Central memory CD8-positive, alpha-beta T cell (primary cell): Measurements from ENCODE around the gene PILRB.
"Not testable (repeated sequence)": the region's sequence is repeated elsewhere in the genome, so short reads cannot be mapped to it uniquely, and the experiment has no call there.

ENCODE experiments used
- ATAC-seq: fragments of 150-1000 bp; cut with Tn5 transposase; replicated peaks from 2 replicates; pipeline ENCODE4 v1.10.0; 2022; ENCODE audit warnings: mild to moderate bottlenecking, moderate FRiP score, moderate number of reproducible peaks; ENCODE audit not compliant: poor library complexity, severe bottlenecking; ENCODE audit errors: extremely low read depth
- DNase-seq, 2 donors: peaks; one replicate each; pipeline ENCODE4 v3.0.0; 2021; ENCODE audit warnings: low spot score in 2 of 2
- H3K27ac Mint-ChIP-seq: one replicate; pipeline ENCODE4 v1.8.0; 2022; ENCODE audit warnings: low read depth, mild to moderate bottlenecking, moderate library complexity, mixed read lengths
- H3K27me3 Mint-ChIP-seq: one replicate; pipeline ENCODE4 v1.8.0; 2022; ENCODE audit warnings: mixed read lengths
- H3K36me3 Mint-ChIP-seq: one replicate; pipeline ENCODE4 v1.8.0; 2022; ENCODE audit warnings: mild to moderate bottlenecking, moderate library complexity, mixed read lengths; ENCODE audit not compliant: insufficient read depth
- H3K4me1 Mint-ChIP-seq: one replicate; pipeline ENCODE4 v1.8.0; 2022; ENCODE audit warnings: mixed read lengths
- H3K4me3 Mint-ChIP-seq: one replicate; pipeline ENCODE4 v1.8.0; 2022; ENCODE audit warnings: mild to moderate bottlenecking, moderate library complexity, mixed read lengths
- H3K9me3 Mint-ChIP-seq: one replicate; pipeline ENCODE4 v1.8.0; 2022; ENCODE audit warnings: mixed read lengths

Gene PILRB

GRCh38 chr7:100345288-100345672, 12.6 kb upstream of the PILRB start:
- Mint-ChIP-seq H3K27ac (peak overlapping the region; percentile 92), H3K4me1 (peaks cover 24% of the 10 kb centered on the region), H3K4me3 (peak overlapping the region; percentile 58), H3K36me3 (peaks cover 53% of the 10 kb centered on the region)
- peak in 1 of 2 donors; percentile 49 for DNase-seq
- peak; percentile 66 for ATAC-seq
- not testable (repeated sequence) for H3K27me3 Mint-ChIP-seq, H3K9me3 Mint-ChIP-seq

GRCh38 chr7:100346921-100347320, 11.0 kb upstream of the PILRB start:
- no peak overlapping the region for H3K27ac Mint-ChIP-seq
- no peak for DNase-seq
- no peak overlapping the region for H3K4me3 Mint-ChIP-seq
- H3K27me3 Mint-ChIP-seq, result no peaks in the 10 kb centered on the region
- H3K4me1 Mint-ChIP-seq, result peaks cover 36% of the 10 kb centered on the region
- H3K36me3 Mint-ChIP-seq, result peaks cover 48% of the 10 kb centered on the region
- no peak for ATAC-seq
- no peaks in the 10 kb centered on the region for H3K9me3 Mint-ChIP-seq

GRCh38 chr7:100348805-100349204, 9.1 kb upstream of the PILRB start:
- DNase-seq (no peak), ATAC-seq (no peak)
- H3K27me3 Mint-ChIP-seq, result no peaks in the 10 kb centered on the region
- peak overlapping the region; percentile 51 for H3K27ac Mint-ChIP-seq
- H3K9me3 Mint-ChIP-seq, result no peaks in the 10 kb centered on the region
- peaks cover 43% of the 10 kb centered on the region for H3K4me1 Mint-ChIP-seq
- no peak overlapping the region for H3K4me3 Mint-ChIP-seq
- H3K36me3 Mint-ChIP-seq, result peaks cover 50% of the 10 kb centered on the region

GRCh38 chr7:100349757-100350156, 8.2 kb upstream of the PILRB start:
- H3K9me3 Mint-ChIP-seq, result no peaks in the 10 kb centered on the region
- H3K27ac Mint-ChIP-seq, result peak overlapping the region; percentile 83
- peaks cover 54% of the 10 kb centered on the region for H3K36me3 Mint-ChIP-seq
- H3K4me1 Mint-ChIP-seq, result peaks cover 44% of the 10 kb centered on the region
- DNase-seq, result no peak
- H3K27me3 Mint-ChIP-seq, result no peaks in the 10 kb centered on the region
- no peak for ATAC-seq
- H3K4me3 Mint-ChIP-seq, result peak overlapping the region; percentile 10

- ATAC-seq (no peak), DNase-seq (no peak)
- Mint-ChIP-seq H3K4me1 (peaks cover 46% of the 10 kb centered on the region), H3K27ac (peak overlapping the region; percentile 94), H3K4me3 (peak overlapping the region; percentile 90), H3K27me3 (no peaks in the 10 kb centered on the region), H3K9me3 (no peaks in the 10 kb centered on the region), H3K36me3 (peaks cover 51% of the 10 kb centered on the region)
Observed at GRCh38 chr7:100351657-100352058, 6.3 kb upstream of the PILRB start.

- H3K27me3 Mint-ChIP-seq, H3K9me3 Mint-ChIP-seq: not testable (repeated sequence)
- ATAC-seq (peak; percentile 99), DNase-seq (peak in 1 of 2 donors; percentile 33)
- Mint-ChIP-seq H3K4me3 (peak overlapping the region; percentile 90), H3K36me3 (peaks cover 50% of the 10 kb centered on the region), H3K27ac (peak overlapping the region; percentile 94), H3K4me1 (peaks cover 46% of the 10 kb centered on the region)
Observed at GRCh38 chr7:100352230-100352781, 5.6 kb upstream of the PILRB start.

GRCh38 chr7:100352984-100353684, 4.8 kb upstream of the PILRB start:
- Mint-ChIP-seq H3K27ac (peak overlapping the region; percentile 94), H3K9me3 (no peaks in the 10 kb centered on the region), H3K4me1 (peaks cover 46% of the 10 kb centered on the region), H3K4me3 (peak overlapping the region; percentile 90), H3K27me3 (no peaks in the 10 kb centered on the region), H3K36me3 (peaks cover 50% of the 10 kb centered on the region)
- ATAC-seq (no peak), DNase-seq (no peak)

GRCh38 chr7:100353685-100354330, 4.1 kb upstream of the PILRB start:
- H3K27ac Mint-ChIP-seq, result peak overlapping the region; percentile 94

GRCh38 chr7:100356416-100357068, 1.4 kb upstream of the PILRB start:
- Mint-ChIP-seq H3K36me3 (peaks cover 61% of the 10 kb centered on the region), H3K4me1 (peaks cover 40% of the 10 kb centered on the region), H3K4me3 (no peak overlapping the region), H3K27me3 (no peaks in the 10 kb centered on the region), H3K27ac (no peak overlapping the region), H3K9me3 (no peaks in the 10 kb centered on the region)
- no peak for DNase-seq
- ATAC-seq, result no peak

More at GRCh38 chr7:100353685-100354330, 4.1 kb upstream of the PILRB start:
- Mint-ChIP-seq H3K4me3 (peak overlapping the region; percentile 90), H3K4me1 (peaks cover 46% of the 10 kb centered on the region), H3K27me3 (no peaks in the 10 kb centered on the region), H3K36me3 (peaks cover 46% of the 10 kb centered on the region), H3K9me3 (no peaks in the 10 kb centered on the region)
- ATAC-seq, result no peak
- DNase-seq, result no peak

- Mint-ChIP-seq H3K36me3 (peaks cover 67% of the 10 kb centered on the region), H3K4me1 (peaks cover 34% of the 10 kb centered on the region), H3K9me3 (no peaks in the 10 kb centered on the region), H3K27me3 (no peaks in the 10 kb centered on the region), H3K4me3 (no peak overlapping the region), H3K27ac (no peak overlapping the region)
- no peak for DNase-seq
- ATAC-seq, result no peak
Observed at GRCh38 chr7:100357131-100357561, 771 bp upstream of the PILRB start.

GRCh38 chr7:100358857-100359212, 918 bp downstream of the PILRB start:
- ATAC-seq (no peak), DNase-seq (no peak)
- Mint-ChIP-seq H3K27me3 (no peaks in the 10 kb centered on the region), H3K27ac (peak overlapping the region; percentile 72), H3K4me3 (no peak overlapping the region), H3K36me3 (peaks cover 68% of the 10 kb centered on the region), H3K4me1 (peaks cover 24% of the 10 kb centered on the region), H3K9me3 (no peaks in the 10 kb centered on the region)

- Mint-ChIP-seq H3K4me1 (peaks cover 23% of the 10 kb centered on the region), H3K27ac (peak overlapping the region; percentile 50), H3K9me3 (no peaks in the 10 kb centered on the region), H3K27me3 (no peaks in the 10 kb centered on the region), H3K4me3 (no peak overlapping the region), H3K36me3 (peaks cover 69% of the 10 kb centered on the region)
- DNase-seq, result no peak
- no peak for ATAC-seq
Observed at GRCh38 chr7:100360135-100360854, 2.4 kb downstream of the PILRB start.
